Neuronal stem cell (in vitro differentiated cells): Measurements from ENCODE around the gene NFASC.

Experiments
- DNase-seq: peaks from one replicate; pipeline ENCODE4 v3.0.0-alpha.2; 2013; ENCODE audit warnings: low spot score
- H2AFZ ChIP-seq: one replicate; pipeline ENCODE4 v1.6.1; 2013; ENCODE audit warnings: mild to moderate bottlenecking, low read length, inconsistent platforms
- H2AK5ac ChIP-seq: 2 replicates; pipeline ENCODE4 v1.6.1; 2013; ENCODE audit warnings: low read depth, mild to moderate bottlenecking, inconsistent platforms, low read length, moderate library complexity, mixed read lengths
- H2BK120ac ChIP-seq: 2 replicates; pipeline ENCODE4 v1.6.1; 2013; ENCODE audit warnings: low read depth, mild to moderate bottlenecking, inconsistent platforms, low read length, moderate library complexity, mixed read lengths
- H2BK12ac ChIP-seq: one replicate; pipeline ENCODE4 v1.6.1; 2013; ENCODE audit warnings: low read length, inconsistent platforms
- H2BK15ac ChIP-seq: 2 replicates; pipeline ENCODE4 v1.6.1; 2013; ENCODE audit warnings: mild to moderate bottlenecking, low read length, inconsistent platforms, mixed read lengths
- H2BK5ac ChIP-seq: one replicate; pipeline ENCODE4 v1.6.1; 2013; ENCODE audit warnings: inconsistent platforms, mild to moderate bottlenecking, low read length, moderate library complexity
- H3K14ac ChIP-seq: one replicate; pipeline ENCODE4 v1.6.1; 2013; ENCODE audit warnings: low read length, inconsistent platforms
- H3K18ac ChIP-seq: 2 replicates; pipeline ENCODE4 v1.6.1; 2013; ENCODE audit warnings: low read length, inconsistent platforms
- H3K23ac ChIP-seq: 2 replicates; pipeline ENCODE4 v1.6.1; 2013; ENCODE audit warnings: low read depth, mild to moderate bottlenecking, mixed read lengths, low read length, inconsistent platforms; ENCODE audit not compliant: poor library complexity
- H3K27ac ChIP-seq: replicated peaks from 3 replicates; pipeline ENCODE4 v1.5.1; 2013; ENCODE audit warnings: low read length, inconsistent platforms
- H3K27me3 ChIP-seq, 3 experiments: 2 replicates each; pipeline ENCODE4 v1.6.1; 2013; ENCODE audit warnings: low read length in 3 of 3, mild to moderate bottlenecking in 2 of 3, inconsistent platforms in 1 of 3, low read depth in 1 of 3, mixed read lengths in 1 of 3, moderate library complexity in 1 of 3; ENCODE audit not compliant: control insufficient read depth in 3 of 3, insufficient read depth in 3 of 3
- H3K36me3 ChIP-seq, 2 donors: replicated peaks in 1 of 2; 2 replicates each; pipeline ENCODE4 v1.6.1; 2013; ENCODE audit warnings: low read length in 2 of 2; ENCODE audit not compliant: control insufficient read depth in 2 of 2, insufficient read depth in 2 of 2
- H3K4ac ChIP-seq: 2 replicates; pipeline ENCODE4 v1.6.1; 2013; ENCODE audit warnings: inconsistent platforms, mild to moderate bottlenecking, low read length, moderate library complexity
- H3K4me1 ChIP-seq, 2 donors: 1 replicate in 1 of 2; 2 replicates in 1 of 2; pipeline ENCODE4 v1.6.1; 2013; ENCODE audit warnings: low read length in 2 of 2, low read depth in 1 of 2; ENCODE audit not compliant: control insufficient read depth in 2 of 2, insufficient read depth in 1 of 2
- H3K4me2 ChIP-seq: one replicate; pipeline ENCODE4 v1.6.1; 2013; ENCODE audit warnings: mild to moderate bottlenecking, low read length, inconsistent platforms; ENCODE audit not compliant: insufficient read depth, poor library complexity, severe bottlenecking
- H3K4me3 ChIP-seq, 2 donors: 2 replicates each; pipeline ENCODE4 v1.5.1; 2013; ENCODE audit warnings: low read length in 2 of 2, mild to moderate bottlenecking in 2 of 2, inconsistent platforms in 1 of 2, moderate library complexity in 1 of 2
- H3K79me1 ChIP-seq: one replicate; pipeline ENCODE4 v1.6.1; 2013; ENCODE audit warnings: low read depth, mild to moderate bottlenecking, inconsistent platforms, low read length, moderate library complexity
- H3K9ac ChIP-seq: one replicate; pipeline ENCODE4 v1.6.1; 2013; ENCODE audit warnings: mild to moderate bottlenecking, low read depth, low read length, inconsistent platforms; ENCODE audit not compliant: poor library complexity
- H3K9me3 ChIP-seq, 2 donors: replicated peaks in 1 of 2; 2 replicates each; pipeline versions ENCODE3 to v1.6.1; 2013; ENCODE audit warnings: low read length in 2 of 2, mild to moderate bottlenecking in 2 of 2, inconsistent platforms in 1 of 2, low read depth in 1 of 2, mixed read lengths in 1 of 2, moderate library complexity in 1 of 2; ENCODE audit not compliant: control insufficient read depth in 2 of 2, insufficient read depth in 1 of 2
- H4K8ac ChIP-seq: one replicate; pipeline ENCODE4 v1.6.1; 2013; ENCODE audit warnings: low read depth, mild to moderate bottlenecking, inconsistent platforms, low read length, moderate library complexity
- H4K91ac ChIP-seq: one replicate; pipeline ENCODE4 v1.6.1; 2013; ENCODE audit warnings: low read length, low read depth, mild to moderate bottlenecking, inconsistent platforms; ENCODE audit not compliant: poor library complexity
- WGBS, 2 donors: extraction: QIAGEN DNeasy Blood & Tissue Kit; methylation state at CpG; one replicate each; pipeline ENCODE4 v1.1.7; 2013; ENCODE audit warnings: missing lambda C conversion rate in 2 of 2, mixed read lengths in 1 of 2; ENCODE audit not compliant: insufficient read length in 2 of 2, insufficient replicate concordance in 1 of 2; ENCODE audit errors: extremely low coverage in 2 of 2; 5-methylcytosine and 5-hydroxymethylcytosine counted together

Gene NFASC

DNA sequence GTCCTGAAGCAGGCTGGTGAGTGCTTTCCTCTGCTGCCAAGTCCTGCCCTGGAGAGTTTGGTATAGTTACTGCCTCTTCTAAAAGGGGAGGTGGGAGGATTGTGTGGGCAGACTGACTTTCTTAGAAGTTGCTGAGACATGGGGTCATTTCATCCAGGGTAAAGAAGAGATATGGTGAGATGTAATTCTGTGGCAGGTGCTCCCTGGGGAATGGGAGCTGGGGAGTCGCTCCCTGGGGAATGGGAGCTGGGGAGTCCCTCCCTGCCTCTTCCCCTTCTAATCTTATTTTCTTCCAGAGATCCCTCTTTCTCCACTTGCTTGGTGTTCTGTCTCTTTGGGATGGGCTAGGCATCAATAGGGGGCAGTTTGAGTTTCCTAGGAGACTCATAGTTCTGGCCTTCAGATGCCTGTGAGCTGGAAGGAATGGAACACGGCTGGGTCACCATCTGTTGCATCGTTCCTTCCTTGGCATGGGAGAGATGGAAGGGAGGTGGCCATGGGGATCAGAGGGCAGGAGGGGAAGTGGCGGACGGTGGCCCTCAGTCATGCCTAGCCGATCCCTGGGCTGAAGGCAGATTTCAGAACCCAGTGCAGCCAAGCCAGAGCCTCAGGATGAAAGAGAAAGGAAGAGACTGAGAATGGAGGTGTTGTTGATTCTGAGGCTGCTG, 59.0 kb downstream of the NFASC start:
- no peak overlapping the region for H3K18ac ChIP-seq
- no peak overlapping the region for H3K23ac ChIP-seq
- H3K9me3 ChIP-seq = no peaks in the 10 kb centered on the region
- WGBS, 2 donors = no CpG with 5 or more reads among the region's 6 CpGs
- H3K79me1 ChIP-seq = no peaks in the 10 kb centered on the region
- no peak overlapping the region for H4K8ac ChIP-seq
- peak overlapping the region; percentile 57 for H2AFZ ChIP-seq
- peaks cover 0 to 2% (median 0%) of the 10 kb centered on the region in 3 experiments for H3K27me3 ChIP-seq
- no peak overlapping the region for H2BK120ac ChIP-seq
- peaks cover 12 to 22% of the 10 kb centered on the region in 2 donors for H3K4me1 ChIP-seq
- no peak overlapping the region for H2BK5ac ChIP-seq
- H3K14ac ChIP-seq = no peak overlapping the region
- no peak overlapping the region for H3K4ac ChIP-seq
- H2AK5ac ChIP-seq = no peak overlapping the region
- no peak overlapping the region for H2BK12ac ChIP-seq
- no peaks in the 10 kb centered on the region for H3K36me3 ChIP-seq
- no peak for DNase-seq
- no peak overlapping the region for H4K91ac ChIP-seq
- no peak overlapping the region for H3K9ac ChIP-seq
- no peak overlapping the region for H3K4me2 ChIP-seq
- H3K27ac ChIP-seq = no peak overlapping the region
- no peak overlapping the region for H2BK15ac ChIP-seq
- H3K4me3 ChIP-seq = no peak overlapping the region

DNA sequence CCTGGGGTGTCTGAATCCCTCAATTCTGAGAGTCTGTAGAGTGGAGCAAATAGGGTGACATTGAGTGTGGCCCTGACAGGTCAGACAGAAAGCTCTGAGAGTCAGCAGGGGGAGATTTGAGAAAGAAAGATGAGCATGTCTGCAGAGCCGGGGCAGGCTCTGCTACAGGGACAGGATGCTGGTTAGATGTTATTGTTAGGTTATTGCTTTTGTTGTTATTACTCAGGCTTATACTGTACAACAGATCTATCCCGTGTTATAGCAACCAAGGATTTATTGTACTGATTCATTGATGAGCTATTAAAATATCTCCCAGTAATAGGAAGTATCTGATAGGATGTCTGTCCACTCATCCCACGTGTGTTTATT, 59.5 kb downstream of the NFASC start:
- Histone ChIP-seq H3K36me3 (no peaks in the 10 kb centered on the region), H3K79me1 (no peaks in the 10 kb centered on the region), H2BK15ac (no peak overlapping the region), H2BK5ac (no peak overlapping the region), H3K27me3 (peaks cover 0 to 2% (median 0%) of the 10 kb centered on the region in 3 experiments), H3K4me2 (no peak overlapping the region), H4K91ac (no peak overlapping the region), H3K18ac (no peak overlapping the region), H3K23ac (no peak overlapping the region), H3K27ac (no peak overlapping the region), H3K9ac (no peak overlapping the region), H3K4ac (no peak overlapping the region), H2AK5ac (no peak overlapping the region), H3K14ac (no peak overlapping the region), H3K4me1 (peaks cover 12 to 22% of the 10 kb centered on the region in 2 donors), H2BK120ac (no peak overlapping the region), H2AFZ (no peak overlapping the region), H3K9me3 (no peaks in the 10 kb centered on the region), H2BK12ac (no peak overlapping the region), H3K4me3 (no peak overlapping the region), H4K8ac (no peak overlapping the region)
- WGBS, 2 donors = no CpG with 5 or more reads among the region's 3 CpGs
- no peak for DNase-seq

DNA sequence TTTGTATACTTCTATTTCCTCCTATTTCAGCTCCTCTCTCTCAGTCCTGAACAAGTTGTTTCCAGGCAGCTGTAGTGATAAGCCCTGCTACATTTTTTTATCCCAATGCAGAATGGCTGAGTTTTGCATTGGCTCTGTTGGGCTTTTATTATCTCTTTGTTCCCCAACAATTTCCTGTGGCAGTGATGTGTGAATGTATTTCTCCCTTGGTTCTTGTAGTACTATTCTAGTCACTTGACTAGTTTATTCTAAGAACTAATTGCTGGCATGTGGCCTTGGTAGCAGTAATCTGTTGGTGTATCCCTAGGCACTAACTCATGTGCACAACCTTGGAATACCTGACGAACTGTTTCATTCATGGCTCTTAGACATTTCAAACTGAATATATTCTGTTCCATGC, 60.7 kb downstream of the NFASC start:
- no peak overlapping the region for H3K9ac ChIP-seq
- H3K9me3 ChIP-seq = no peaks in the 10 kb centered on the region
- H3K4me1 ChIP-seq = peaks cover 12 to 22% of the 10 kb centered on the region in 2 donors
- no CpG with 5 or more reads among the region's 1 CpG for WGBS, 2 donors
- no peak overlapping the region for H2AFZ ChIP-seq
- H2BK15ac ChIP-seq = no peak overlapping the region
- H3K4me3 ChIP-seq = no peak overlapping the region
- no peak overlapping the region for H3K18ac ChIP-seq
- H2AK5ac ChIP-seq = no peak overlapping the region
- no peak overlapping the region for H3K4ac ChIP-seq
- no peak overlapping the region for H2BK12ac ChIP-seq
- H3K27ac ChIP-seq = no peak overlapping the region
- H3K27me3 ChIP-seq = peaks cover 0 to 2% (median 0%) of the 10 kb centered on the region in 3 experiments
- no peak overlapping the region for H4K8ac ChIP-seq
- H3K14ac ChIP-seq = no peak overlapping the region
- no peaks in the 10 kb centered on the region for H3K79me1 ChIP-seq
- no peak overlapping the region for H3K23ac ChIP-seq
- H3K4me2 ChIP-seq = no peak overlapping the region
- H2BK120ac ChIP-seq = no peak overlapping the region
- no peak overlapping the region for H4K91ac ChIP-seq
- no peak for DNase-seq
- H3K36me3 ChIP-seq = no peaks in the 10 kb centered on the region
- no peak overlapping the region for H2BK5ac ChIP-seq

DNA sequence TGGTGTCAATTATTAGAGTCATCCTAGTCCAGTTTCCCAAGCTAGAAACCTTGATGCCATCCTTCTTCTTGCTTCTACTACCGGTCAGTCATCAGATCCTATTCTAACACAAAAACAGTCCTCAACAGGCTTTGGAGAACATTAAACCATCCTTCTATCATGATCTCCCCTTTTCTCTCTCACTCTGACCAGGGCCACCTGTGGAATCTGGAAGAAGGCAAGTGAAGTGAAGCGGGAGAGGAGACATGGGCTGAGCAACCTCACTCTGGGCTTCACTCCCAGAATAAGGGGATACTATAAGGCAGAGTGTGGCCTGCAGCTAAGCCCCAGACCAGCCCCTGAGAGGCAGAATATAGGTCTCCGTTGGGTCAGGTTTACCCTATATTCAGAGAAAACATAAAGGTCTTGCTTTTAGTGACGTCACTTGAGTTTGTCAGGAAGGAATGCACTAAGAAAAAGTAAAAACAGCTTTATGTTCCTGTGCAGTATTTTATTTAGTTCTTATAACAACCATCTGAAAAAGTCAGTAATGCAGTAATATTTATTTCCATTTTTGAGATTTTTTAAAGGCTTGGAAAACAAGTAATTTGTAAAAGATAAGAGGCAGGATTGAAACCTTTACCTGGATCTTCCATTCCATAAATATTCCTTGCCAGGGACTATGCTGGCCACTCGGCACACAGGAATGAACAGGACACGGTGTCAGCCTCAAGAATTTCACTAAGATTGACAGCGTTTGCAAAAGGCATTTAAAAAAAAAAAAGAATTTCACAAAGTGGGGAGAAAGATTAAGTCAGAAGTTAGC, 61.3 kb downstream of the NFASC start:
- peaks cover 12 to 22% of the 10 kb centered on the region in 2 donors for H3K4me1 ChIP-seq
- no peak overlapping the region for H3K9ac ChIP-seq
- no peak overlapping the region for H2AFZ ChIP-seq
- H3K4ac ChIP-seq = no peak overlapping the region
- no peaks in the 10 kb centered on the region for H3K9me3 ChIP-seq
- H3K27me3 ChIP-seq = peaks cover 0 to 2% (median 0%) of the 10 kb centered on the region in 3 experiments
- no peak overlapping the region for H2BK120ac ChIP-seq
- no peak overlapping the region for H3K14ac ChIP-seq
- no peak overlapping the region for H4K8ac ChIP-seq
- no peak overlapping the region for H4K91ac ChIP-seq
- no peak overlapping the region for H2BK15ac ChIP-seq
- H2AK5ac ChIP-seq = no peak overlapping the region
- H3K27ac ChIP-seq = no peak overlapping the region
- no peak overlapping the region for H3K18ac ChIP-seq
- WGBS, 2 donors = no CpG with 5 or more reads among the region's 7 CpGs
- H2BK12ac ChIP-seq = no peak overlapping the region
- no peaks in the 10 kb centered on the region for H3K36me3 ChIP-seq
- H2BK5ac ChIP-seq = no peak overlapping the region
- H3K79me1 ChIP-seq = no peaks in the 10 kb centered on the region
- no peak overlapping the region for H3K4me3 ChIP-seq
- DNase-seq = no peak
- H3K23ac ChIP-seq = no peak overlapping the region
- no peak overlapping the region for H3K4me2 ChIP-seq
